GM12878 (cell line): ENCODE measurements around the gene CERK. TPM values are rescaled to one million over a fixed set of nuclear protein-coding genes. Genes with fewer than 3 reads are reported as not detected.

Experiments
- JUNB ChIP-seq: IDR thresholded peaks from 2 replicates; pipeline ENCODE4 v1.6.1; 2016; ENCODE audit warnings: antibody characterized with exemption, mild to moderate bottlenecking
- POU2F2 ChIP-seq: IDR thresholded peaks from 3 replicates; pipeline ENCODE4 v1.6.1; 2011; ENCODE audit warnings: low read depth, mild to moderate bottlenecking, low read length, borderline replicate concordance
- polyA plus RNA-seq, 11 experiments: library from polyadenylated mRNA; depleted of rRNA in 4 of 11; unstranded in 6 of 11; stranded (reverse) in 5 of 11; fragments of >200 nt; fragmentation: Nextera tagmentation in 4 of 11; fragmentation: Illumina TruSeq in 1 of 11; extraction: Ambion mirVana in 4 of 11; extraction: Trizol in 1 of 11; gene quantifications; 1 replicate in 1 of 11; 2 replicates in 10 of 11; pipeline versions ENCODE4 v1.2.1 to v1.2.3, GENCODE V29; 2011 to 2016; ENCODE audit warnings: inconsistent platforms in 2 of 11, missing spikeins in 2 of 11, low read depth in 1 of 11
- total RNA-seq, 4 experiments: library from RNA; depleted of rRNA in 3 of 4; stranded (reverse); fragments of >200 nt in 3 of 4; fragmentation: Illumina TruSeq in 1 of 4; extraction: Trizol in 1 of 4; gene quantifications; 2 replicates each; pipeline versions ENCODE4 v1.2.1 to v1.2.3, GENCODE V29; 2013 to 2021
- TF ChIP-seq, protein P1 (sequence below): fragments of 450-650 bp; IDR thresholded peaks from 2 replicates; pipeline ENCODE4 v1.6.1; 2016; ENCODE audit warnings: mild to moderate bottlenecking, moderate library complexity, borderline replicate concordance
- TF ChIP-seq, protein P2 (sequence below): fragments of 450-650 bp; formaldehyde crosslinking; IDR thresholded peaks from 2 replicates; pipeline ENCODE4 v1.5.0; 2022; ENCODE audit warnings: mild to moderate bottlenecking, missing genetic modification characterization

Gene CERK
- total and polyA plus RNA-seq, 10 of the 15 experiments (the other 5 are each of a cell fraction or from before 2014, with no cell fraction given) = 4.0 to 41.1 (median 30.2) TPM

DNA sequence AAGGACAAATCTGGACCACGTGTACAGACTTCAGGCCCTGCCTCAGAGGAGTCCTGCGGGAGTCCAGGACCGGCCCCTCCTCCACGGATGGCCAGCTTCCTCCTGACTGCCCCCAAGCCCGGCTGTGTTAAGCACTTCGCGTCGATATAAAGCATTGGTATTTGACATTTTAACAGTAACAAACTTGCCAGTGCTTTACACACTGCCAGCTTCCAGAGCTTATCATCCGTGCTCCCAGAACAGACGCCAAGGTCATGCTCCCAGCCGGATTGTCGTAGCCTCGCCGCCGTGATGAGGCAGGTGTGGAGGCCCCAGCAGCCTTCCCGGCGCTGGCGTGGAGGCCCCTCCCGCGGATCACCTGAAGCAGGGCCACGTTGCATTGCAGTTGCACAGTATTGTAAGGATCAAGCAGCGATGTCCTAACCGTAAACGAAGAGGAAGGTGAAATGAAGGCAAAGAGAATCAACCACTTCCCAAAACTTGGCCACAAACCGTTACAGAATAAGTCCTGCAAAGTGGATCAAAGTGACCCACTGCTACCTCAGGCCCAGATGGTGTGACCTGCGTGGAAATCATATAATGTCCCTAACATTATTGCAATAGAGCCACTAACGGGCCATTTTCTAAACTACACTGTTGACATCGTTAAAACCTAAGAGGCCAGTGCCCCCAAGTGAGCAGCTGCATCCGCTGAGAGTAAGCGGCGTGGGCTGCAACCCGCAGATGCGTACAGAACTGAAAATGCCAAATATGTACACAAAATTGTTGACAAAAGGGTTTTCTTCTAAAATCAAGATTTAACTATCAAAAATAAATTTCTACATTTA lies 51.6 kb downstream of the CERK start (continued):
- TF ChIP-seq, protein P1, sequence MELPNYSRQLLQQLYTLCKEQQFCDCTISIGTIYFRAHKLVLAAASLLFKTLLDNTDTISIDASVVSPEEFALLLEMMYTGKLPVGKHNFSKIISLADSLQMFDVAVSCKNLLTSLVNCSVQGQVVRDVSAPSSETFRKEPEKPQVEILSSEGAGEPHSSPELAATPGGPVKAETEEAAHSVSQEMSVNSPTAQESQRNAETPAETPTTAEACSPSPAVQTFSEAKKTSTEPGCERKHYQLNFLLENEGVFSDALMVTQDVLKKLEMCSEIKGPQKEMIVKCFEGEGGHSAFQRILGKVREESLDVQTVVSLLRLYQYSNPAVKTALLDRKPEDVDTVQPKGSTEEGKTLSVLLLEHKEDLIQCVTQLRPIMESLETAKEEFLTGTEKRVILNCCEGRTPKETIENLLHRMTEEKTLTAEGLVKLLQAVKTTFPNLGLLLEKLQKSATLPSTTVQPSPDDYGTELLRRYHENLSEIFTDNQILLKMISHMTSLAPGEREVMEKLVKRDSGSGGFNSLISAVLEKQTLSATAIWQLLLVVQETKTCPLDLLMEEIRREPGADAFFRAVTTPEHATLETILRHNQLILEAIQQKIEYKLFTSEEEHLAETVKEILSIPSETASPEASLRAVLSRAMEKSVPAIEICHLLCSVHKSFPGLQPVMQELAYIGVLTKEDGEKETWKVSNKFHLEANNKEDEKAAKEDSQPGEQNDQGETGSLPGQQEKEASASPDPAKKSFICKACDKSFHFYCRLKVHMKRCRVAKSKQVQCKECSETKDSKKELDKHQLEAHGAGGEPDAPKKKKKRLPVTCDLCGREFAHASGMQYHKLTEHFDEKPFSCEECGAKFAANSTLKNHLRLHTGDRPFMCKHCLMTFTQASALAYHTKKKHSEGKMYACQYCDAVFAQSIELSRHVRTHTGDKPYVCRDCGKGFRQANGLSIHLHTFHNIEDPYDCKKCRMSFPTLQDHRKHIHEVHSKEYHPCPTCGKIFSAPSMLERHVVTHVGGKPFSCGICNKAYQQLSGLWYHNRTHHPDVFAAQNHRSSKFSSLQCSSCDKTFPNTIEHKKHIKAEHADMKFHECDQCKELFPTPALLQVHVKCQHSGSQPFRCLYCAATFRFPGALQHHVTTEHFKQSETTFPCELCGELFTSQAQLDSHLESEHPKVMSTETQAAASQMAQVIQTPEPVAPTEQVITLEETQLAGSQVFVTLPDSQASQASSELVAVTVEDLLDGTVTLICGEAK = no peak
- TF ChIP-seq POU2F2 = no peak
- TF ChIP-seq JUNB = no peak
- TF ChIP-seq, protein P2, sequence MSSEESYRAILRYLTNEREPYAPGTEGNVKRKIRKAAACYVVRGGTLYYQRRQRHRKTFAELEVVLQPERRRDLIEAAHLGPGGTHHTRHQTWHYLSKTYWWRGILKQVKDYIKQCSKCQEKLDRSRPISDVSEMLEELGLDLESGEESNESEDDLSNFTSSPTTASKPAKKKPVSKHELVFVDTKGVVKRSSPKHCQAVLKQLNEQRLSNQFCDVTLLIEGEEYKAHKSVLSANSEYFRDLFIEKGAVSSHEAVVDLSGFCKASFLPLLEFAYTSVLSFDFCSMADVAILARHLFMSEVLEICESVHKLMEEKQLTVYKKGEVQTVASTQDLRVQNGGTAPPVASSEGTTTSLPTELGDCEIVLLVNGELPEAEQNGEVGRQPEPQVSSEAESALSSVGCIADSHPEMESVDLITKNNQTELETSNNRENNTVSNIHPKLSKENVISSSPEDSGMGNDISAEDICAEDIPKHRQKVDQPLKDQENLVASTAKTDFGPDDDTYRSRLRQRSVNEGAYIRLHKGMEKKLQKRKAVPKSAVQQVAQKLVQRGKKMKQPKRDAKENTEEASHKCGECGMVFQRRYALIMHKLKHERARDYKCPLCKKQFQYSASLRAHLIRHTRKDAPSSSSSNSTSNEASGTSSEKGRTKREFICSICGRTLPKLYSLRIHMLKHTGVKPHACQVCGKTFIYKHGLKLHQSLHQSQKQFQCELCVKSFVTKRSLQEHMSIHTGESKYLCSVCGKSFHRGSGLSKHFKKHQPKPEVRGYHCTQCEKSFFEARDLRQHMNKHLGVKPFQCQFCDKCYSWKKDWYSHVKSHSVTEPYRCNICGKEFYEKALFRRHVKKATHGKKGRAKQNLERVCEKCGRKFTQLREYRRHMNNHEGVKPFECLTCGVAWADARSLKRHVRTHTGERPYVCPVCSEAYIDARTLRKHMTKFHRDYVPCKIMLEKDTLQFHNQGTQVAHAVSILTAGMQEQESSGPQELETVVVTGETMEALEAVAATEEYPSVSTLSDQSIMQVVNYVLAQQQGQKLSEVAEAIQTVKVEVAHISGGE = no peak
